Anterior cingulate cortex (tissue), 58 donors: ENCODE measurements around the gene HLA-DQA1.
"Not testable (repeated sequence)": the region's sequence is repeated elsewhere in the genome, so short reads cannot be mapped to it uniquely, and the experiment has no call there.

Experiments
- DNase-seq, 58 donors: peaks; one replicate each; lab custom pipeline; 2025; lab: John Stamatoyannopoulos, UW

HLA-DQA1 gene

DNA sequence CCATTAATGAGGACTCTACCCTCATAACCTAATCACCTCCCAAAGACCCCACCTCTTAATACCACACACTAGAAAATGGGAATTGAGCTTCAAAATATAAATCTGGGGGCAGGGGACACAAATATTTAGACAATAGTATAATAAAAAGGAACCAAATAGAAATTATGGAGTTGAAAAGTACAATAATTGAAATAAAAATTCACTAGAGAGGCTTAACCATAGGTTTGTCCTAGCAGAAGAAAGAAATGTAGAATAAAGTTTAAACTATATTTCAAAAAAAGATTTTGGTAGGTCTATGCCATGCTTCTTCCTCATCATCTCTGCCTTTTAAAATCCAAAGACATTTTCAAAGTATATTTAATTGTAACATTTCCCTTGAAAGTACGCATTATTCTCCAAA lies 19.5 kb upstream of the HLA-DQA1 start:
- DNase-seq, result no peak

DNA sequence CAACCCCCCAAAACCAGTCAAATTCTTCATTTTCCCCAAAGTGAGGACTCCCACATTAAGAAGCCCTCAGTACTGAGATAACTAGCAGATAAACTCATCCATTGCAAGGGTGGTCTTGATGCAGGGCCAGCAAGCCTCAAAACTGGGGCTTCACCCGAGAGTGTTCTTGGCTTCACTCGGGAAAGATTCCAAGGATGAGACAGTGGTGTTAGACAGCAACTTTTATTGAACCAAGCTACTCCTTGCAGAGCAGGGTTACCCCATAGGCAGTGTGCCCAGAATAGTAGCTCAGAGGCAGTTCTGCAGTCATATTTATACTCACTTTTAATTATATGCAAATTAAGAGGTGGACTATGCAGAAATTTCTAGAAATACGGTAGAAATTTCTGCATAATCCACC lies 15.8 kb upstream of the HLA-DQA1 start:
- DNase-seq, result no peak

DNA sequence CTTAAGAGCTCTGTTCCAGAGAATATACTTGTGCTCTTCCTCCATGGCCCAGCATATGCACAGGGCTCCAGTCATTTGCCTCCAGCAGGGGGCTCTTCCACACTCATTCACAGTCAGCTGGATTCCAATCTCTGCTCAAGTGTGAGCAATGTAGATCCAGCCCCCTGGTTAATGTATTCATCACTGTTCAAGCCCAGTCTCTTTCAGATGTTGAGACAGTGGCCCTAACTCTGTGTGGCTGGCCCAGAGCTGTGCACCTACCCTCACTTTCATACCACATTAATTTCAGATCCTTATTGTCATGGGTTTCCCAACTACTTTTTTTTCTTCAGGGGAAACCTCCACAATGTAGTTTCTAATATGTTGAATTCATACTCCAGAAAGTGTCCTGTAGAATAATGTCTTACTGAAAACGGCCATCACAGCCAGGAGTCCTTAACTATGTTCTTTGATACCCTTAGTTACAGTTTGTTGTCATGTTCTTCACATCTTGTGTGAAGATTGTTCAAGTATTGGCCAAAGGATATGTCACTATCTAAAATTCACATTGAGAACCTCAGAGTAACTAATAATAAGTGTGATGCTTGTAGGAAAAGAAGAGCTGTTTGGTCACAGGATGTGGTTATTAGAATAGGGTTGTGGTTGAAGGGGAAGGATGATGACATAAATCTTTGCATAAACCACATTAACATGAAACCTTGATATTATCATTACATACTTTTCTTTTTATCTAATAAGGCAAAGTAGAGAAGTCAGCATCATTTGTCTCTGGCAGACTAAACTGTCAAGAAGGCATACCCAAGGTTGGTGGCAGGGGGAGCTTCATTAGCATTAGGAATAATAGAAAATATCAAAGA lies 14.4 kb upstream of the HLA-DQA1 start:
- no peak for DNase-seq

DNA sequence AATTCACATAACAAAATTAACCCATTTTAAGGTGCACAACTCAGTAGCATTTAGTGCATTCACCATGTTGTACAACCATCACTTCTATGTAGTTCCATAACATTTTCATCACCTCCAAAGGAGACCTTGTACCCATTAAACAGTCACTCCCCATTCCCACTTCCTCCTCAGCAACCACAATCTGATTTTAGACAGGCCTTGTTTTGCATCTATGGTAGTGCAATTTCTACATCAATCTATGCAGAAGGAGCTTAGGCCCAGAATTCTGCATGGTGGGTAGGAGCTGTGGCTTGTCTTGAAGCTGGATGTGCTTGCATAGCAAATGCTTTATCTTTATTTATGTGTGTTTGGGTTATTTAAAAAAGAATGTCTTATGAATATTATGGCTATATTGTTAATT lies 13.5 kb upstream of the HLA-DQA1 start:
- no peak for DNase-seq

DNA sequence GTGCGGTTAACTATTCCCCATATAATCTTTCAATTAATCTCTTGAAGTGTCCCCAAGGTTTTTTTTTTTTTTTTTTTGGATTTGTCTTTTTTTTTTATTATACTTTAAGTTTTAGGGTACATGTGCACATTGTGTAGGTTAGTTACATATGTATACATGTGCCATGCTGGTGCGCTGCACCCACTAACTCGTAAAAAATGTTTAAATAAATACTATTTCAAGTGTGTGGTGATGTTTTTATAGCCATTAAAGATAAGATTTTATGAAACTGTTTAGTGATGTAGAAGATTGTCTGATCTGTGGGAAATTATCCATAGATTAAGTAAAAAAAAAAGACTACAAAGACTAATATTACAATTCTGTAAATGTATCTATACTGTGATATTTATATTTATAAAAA lies 12.6 kb upstream of the HLA-DQA1 start:
- DNase-seq, result no peak

DNA sequence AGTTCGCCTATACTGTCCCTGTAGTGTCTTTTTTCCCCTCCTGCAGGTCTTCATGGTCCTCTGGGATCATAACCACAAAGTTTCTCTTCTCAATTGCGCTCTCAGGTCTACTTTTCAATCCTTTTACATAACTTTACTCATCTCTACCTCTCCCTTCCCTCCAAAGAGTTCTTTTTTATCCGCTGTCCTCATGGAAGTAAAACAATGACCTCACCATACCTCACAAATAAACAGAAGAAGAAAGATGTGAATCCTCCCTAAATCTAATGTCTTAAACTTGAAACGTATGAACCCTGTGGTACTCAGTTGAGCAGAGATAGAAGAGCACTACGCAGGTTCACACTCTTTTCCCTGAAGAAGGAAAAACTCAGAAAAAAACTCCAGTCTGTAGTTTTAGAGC lies 12.1 kb upstream of the HLA-DQA1 start:
- no peak for DNase-seq

DNA sequence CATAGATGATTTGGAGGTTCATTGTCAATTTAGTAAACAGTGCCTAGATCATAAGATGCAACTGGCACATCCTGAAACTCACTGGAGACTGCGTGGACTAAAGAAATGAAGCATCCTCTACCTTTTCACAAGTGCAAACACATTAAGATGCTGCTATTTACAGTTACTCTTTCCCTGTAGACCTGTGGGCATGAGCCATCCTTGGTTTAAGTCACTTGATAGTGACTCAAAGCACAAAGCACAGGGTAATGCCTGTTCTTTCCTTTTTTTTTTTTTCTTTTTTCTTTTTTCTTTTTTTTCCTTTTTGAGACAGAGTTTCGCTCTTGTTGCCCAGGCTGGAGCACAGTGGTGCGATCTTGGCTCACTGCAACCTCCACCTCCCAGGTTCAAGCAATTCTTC lies 10.0 kb upstream of the HLA-DQA1 start:
- no peak for DNase-seq

DNA sequence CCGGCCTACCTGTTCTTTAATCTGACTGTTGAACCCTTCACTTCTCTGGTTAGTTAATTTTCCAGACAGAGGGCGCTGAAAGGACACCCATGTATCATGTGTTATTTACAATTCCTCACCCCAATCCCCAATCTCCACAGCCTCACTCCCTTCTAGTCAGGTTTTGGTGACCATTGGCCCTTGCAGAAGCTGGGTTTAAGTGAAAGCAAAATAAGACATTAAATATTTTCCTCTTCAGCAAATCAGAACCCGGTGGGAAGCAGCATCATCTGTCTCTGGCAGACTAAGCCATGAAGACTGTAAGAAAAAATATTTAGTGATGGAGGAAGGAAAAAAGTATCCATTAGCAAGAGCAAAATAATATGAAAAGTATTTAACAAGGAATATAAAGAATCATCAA lies 9.4 kb upstream of the HLA-DQA1 start:
- DNase-seq, result peak in 2 of 58 donors; percentile 2 to 43

DNA sequence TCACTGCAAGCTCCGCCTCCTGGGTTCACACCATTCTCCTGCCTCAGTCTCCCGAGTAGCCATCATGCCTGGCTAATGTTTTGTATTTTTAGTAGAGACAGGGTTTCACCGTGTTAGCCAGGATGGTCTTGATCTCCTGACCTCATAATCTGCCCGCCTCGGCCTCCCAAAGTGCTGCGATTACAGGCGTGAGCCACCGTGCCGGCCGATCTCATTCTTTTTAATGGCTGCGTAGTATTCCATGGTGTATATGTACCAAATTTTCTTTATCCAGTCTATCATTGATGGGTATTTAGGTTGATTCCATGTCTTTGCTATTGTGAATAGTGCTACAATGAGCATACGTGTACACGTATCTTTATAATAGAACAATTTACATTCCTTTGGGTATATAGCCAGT lies 7.4 kb upstream of the HLA-DQA1 start:
- DNase-seq, result not testable (repeated sequence)

DNA sequence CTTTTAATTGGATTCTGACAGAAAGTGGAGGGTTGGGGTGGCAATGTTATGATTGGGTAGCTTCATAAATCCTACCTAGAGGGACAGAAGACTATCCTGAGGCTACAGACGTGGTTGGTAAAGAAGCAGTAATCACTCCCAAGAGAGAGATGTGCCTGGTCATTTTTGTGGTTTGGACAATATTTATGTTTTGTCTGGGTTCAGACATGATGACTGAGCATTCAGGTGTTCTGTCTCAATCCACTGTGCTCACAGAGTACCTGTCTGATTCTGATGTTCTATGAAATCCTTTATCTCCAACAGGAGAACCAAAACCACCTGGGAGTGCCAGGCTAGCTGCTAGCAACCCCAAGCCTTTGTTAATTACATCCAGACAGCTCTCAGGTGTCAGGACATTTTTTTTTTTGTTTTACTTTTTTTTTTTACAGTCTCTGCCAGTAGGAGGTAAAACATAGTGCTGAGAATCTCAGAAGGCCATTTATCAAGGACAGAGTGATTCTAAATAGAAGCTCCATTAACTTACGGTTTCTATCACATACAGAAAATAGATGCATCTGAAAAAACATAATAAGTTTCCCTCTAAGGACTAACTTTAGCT lies 1.6 kb upstream of the HLA-DQA1 start:
- DNase-seq, result no peak

DNA sequence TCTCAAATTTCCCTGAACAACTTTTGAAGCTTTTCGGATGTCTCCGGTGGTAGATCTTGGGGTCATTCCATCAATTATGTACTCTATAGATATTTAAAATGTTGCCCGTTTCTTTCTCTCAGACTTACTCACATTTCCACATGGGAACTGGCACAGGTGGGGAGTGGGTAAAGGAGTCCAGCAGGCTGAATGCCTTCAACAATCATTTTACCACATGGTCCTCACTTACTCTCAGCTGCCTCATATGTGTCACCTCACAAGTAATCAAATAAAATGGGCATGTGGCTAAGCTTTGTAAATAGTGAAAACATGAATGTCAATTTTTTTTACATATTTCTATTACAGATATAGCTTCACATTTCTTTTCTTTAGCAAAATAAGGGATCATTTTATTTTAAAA lies 677 bp downstream of the HLA-DQA1 start:
- DNase-seq, result no peak

DNA sequence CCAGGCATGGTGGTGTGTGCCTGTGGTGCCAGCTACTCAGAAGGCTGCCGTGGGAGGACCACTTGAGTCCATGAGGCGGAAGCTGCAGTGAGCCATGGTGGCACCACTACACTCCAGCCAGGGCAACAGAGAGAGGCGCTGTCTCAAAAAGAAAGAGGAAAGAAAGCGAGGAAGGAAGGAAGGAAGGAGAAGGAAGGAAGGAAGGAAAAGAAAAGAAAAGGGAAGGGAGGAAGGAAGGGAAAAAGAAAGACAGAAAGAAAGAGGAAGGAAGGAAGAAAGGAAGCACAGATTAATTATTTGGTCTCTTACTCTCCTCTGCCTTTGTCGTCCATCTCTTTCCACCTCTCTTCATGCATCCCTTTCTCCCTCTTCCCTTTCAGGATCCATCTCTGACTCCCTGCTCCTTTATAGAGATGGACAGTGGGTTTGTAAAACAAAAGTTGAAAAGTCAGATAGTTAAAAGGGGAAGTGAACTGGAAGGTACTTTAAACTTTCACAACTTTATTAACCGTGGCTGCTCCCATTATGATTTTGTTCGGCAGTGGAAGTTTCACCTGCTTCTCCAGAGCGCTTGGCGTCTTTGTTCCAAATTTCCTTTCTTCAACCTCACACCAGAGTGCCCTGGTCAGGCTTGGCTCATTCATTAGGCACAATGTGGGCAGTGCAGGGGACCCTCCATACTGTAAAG lies 1.5 kb downstream of the HLA-DQA1 start:
- no peak for DNase-seq

DNA sequence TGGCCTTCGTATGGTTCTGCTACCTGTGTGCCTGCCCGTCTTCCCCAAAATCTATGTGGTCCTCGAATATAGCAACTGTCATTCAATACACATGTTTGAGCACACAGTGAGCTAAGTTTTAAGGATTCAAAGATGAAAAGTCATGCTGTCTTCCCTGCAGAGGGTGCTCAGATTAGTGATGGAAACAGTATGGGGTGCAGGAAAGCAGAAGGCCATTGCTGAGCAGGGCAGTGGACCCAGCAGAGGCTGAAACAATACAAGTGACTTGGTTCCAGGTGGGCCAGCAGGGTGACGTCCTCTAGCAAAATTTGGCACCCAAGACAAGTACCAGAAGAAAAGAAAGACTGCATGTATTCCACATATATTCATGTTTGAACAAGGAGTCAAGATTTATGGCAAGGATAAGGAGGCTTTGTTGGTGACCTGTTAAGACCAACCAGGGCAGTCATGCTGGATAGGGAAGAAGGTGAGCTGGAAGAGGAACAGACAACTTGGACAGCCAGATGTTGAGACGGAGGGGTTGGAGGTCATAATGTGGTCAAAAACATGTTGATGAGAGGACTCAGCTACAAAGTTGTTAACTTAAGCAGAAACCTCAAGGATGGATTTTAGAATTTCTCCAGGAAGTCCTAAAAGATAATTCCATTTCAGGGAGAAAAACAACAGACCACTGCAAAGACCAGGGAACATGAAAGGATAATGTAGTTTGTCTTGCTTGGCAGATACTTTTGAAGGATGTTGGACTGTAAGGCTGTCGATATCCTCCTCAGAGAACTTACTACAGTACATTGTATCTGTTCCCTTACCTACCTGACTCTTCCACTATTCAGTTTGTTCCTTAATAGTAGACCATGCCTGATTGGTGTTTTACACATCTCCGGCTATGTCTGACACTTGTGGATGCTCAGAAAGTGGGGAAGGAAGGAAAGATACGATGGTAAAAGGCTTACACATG lies 2.5 kb downstream of the HLA-DQA1 start:
- no peak for DNase-seq

DNA sequence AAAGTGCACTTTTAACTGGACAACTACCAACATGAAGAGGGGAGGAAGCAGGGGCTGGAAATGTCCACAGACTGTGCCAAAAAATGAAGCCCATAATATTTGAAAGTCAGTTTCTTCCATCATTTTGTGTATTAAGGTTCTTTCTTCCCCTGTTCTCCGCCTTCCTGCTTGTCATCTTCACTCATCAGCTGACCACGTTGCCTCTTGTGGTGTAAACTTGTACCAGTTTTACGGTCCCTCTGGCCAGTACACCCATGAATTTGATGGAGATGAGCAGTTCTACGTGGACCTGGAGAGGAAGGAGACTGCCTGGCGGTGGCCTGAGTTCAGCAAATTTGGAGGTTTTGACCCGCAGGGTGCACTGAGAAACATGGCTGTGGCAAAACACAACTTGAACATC lies 3.9 kb downstream of the HLA-DQA1 start:
- DNase-seq, result no peak

DNA sequence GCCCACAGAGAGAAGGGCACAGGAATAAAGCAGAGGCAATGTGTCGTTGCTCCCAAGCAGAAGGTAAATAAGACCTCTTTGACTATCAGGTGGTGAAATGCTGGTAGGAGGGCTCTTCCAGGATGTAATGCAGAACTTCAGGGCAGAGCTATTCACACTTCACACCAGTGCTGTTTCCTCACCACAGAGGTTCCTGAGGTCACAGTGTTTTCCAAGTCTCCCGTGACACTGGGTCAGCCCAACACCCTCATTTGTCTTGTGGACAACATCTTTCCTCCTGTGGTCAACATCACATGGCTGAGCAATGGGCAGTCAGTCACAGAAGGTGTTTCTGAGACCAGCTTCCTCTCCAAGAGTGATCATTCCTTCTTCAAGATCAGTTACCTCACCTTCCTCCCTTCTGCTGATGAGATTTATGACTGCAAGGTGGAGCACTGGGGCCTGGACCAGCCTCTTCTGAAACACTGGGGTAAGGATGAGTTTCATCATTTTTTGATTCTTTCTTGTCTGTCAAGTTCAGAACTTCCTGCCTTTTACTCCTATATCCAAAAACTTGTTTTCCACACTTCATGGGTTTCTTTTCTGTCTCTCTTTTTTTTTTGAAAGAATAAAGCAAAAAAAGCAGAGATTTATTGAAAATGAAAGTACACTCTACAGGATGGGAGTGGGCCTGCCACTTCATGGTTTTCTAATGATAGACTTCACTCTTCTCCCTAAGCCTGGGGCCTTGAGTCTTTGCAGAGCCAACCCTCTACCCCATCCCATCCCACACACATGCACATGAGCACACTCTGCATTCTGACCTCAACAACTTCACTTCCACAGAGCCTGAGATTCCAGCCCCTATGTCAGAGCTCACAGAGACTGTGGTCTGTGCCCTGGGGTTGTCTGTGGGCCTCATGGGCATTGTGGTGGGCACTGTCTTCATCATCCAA lies 4.8 kb downstream of the HLA-DQA1 start:
- DNase-seq, result not testable (repeated sequence)

DNA sequence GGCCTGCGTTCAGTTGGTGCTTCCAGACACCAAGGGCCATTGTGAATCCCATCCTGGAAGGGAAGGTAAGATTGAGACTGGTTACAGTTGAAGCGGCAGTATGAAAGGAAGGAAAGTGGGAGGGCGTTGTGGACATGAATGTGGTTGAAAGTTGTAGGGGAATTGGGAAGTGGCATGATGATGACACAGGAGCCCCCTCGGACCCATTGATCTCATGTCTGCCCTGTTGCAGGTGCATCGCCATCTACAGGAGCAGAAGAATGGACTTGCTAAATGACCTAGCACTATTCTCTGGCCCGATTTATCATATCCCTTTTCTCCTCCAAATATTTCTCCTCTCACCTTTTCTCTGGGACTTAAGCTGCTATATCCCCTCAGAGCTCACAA lies 5.5 kb downstream of the HLA-DQA1 start:
- DNase-seq, result no peak

DNA sequence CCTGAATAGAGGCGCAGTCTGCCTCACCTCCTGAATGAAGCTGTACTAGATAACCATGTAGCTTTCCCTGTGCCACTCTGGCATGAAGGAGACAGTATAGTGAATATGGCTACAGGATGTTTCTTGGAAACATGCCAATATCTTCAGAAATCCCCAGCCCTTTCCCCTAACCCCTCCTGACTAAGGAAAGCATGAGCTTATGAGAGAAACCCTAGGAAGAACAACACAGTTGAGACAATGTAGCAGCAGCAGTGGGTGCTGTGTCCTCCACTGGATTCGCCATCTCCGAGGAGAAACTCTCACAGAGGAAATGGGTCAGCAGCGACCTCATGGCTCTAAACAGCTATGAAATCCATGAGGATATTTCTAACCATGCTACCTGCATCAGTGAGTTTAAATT lies 6.7 kb downstream of the HLA-DQA1 start:
- DNase-seq, result no peak

DNA sequence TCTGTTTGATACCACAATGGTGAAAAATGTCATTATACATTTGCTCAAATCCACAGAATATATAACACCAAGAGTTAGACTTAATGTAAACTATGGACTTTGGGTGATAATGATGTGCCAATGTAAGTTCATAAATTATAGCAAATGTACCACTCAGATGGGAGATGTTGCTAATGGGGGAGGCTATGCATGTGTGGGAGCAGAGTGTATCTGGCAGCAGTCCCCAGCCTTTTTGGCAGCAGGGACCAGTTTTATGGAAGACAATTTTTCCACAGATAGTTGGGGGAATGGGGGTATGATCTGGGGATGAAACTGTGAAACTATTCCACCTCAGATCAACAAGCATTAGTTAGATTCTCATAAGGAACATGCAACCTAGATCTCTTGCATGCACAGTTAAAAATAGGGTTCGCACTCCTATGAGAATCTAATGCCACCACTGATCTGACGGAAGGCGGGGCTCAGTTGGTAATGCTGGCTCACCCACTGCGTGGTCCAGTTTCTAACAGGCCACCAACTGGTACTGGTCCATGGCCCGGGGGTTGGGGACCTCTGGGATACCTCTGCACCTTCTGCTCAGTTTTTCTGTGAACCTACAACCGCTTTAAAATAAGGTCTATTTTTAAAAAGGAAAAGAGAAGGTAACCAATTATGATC lies 8.0 kb downstream of the HLA-DQA1 start:
- DNase-seq, result no peak

DNA sequence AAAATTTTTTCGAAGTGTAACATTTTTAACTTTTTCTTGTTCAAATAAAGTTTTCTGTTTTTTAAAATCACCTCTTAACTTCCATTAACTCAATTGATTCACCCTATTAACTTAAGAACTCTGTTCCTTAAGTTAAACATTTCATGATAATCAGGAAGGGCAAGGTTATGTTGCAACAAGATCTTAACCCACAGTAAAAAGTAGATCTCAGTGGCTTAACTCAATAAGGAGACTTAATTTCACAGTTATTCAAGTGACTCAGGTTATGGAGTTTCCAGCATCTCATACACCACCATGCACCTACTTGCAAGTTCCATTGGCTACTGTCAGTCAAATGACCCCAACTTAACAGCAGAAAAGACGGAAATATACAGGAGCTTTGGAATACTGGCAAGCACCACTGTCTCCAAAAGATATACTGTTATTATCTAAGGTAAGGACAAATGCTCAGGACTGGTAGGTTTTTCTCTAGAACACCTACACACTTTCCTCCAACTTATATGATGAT lies 18.1 kb downstream of the HLA-DQA1 start:
- DNase-seq, result no peak
